K562 (cell line): ENCODE results near the gene BOLA1. TPM values are rescaled to one million over a fixed set of nuclear protein-coding genes. Genes with fewer than 3 reads are reported as not detected.

Experiments
- ADNP ChIP-seq: fragments of 200-800 bp; sonication (Bioruptor generic); IDR thresholded peaks from 2 replicates; pipeline ENCODE4 v1.6.1; 2016; ENCODE audit warnings: missing genetic modification characterization, missing compliant biosample characterization
- BCLAF1 ChIP-seq, 2 experiments: fragments of 450-650 bp in 1 of 2; IDR thresholded peaks; 2 replicates each; pipeline ENCODE4 v1.6.1; 2011 to 2017; ENCODE audit warnings: low read depth in 2 of 2, antibody characterized with exemption in 1 of 2, borderline replicate concordance in 1 of 2, low read length in 1 of 2, mild to moderate bottlenecking in 1 of 2, mixed read lengths in 1 of 2; ENCODE audit not compliant: control insufficient read depth in 1 of 2
- CCNT2 ChIP-seq: IDR thresholded peaks from 2 replicates; pipeline ENCODE4 v1.6.1; 2011; ENCODE audit warnings: borderline replicate concordance, low read depth, mild to moderate bottlenecking, moderate library complexity, mixed read lengths, low read length; ENCODE audit not compliant: insufficient read length; ENCODE audit errors: extremely low read depth
- EGR1 ChIP-seq: fragments of 450-650 bp; conservative IDR thresholded peaks from 2 replicates; pipeline ENCODE4 v1.6.1; 2017; ENCODE audit warnings: mild to moderate bottlenecking
- EP400 ChIP-seq: fragments of 450-650 bp; IDR thresholded peaks from 2 replicates; pipeline ENCODE4 v1.6.1; 2017; ENCODE audit warnings: antibody characterized with exemption, mild to moderate bottlenecking, moderate library complexity
- GATAD2A ChIP-seq: fragments of 450-650 bp; IDR thresholded peaks from 2 replicates; pipeline ENCODE4 v1.6.1; 2017
- KLF13 ChIP-seq: fragments of 450-650 bp; IDR thresholded peaks from 2 replicates; pipeline ENCODE4 v1.6.1; 2016; ENCODE audit warnings: missing genetic modification characterization, low read depth, mild to moderate bottlenecking, missing compliant biosample characterization, moderate library complexity, borderline replicate concordance
- RAD21 ChIP-seq, 2 experiments: fragments of 250-450 bp in 1 of 2; fragments of 450-650 bp in 1 of 2; sonication (Bioruptor Pico) in 1 of 2; formaldehyde crosslinking in 1 of 2; IDR thresholded peaks in 1 of 2; conservative IDR thresholded peaks in 1 of 2; 2 replicates each; pipeline versions ENCODE4 v1.4.0 to v1.8.0; 2020 to 2022; ENCODE audit warnings: mild to moderate bottlenecking in 2 of 2, moderate library complexity in 1 of 2
- SMARCE1 ChIP-seq: fragments of 450-650 bp; IDR thresholded peaks from 2 replicates; pipeline ENCODE4 v1.7.1; 2016; ENCODE audit warnings: mild to moderate bottlenecking
- SNRNP70 ChIP-seq: fragments of 200-400 bp; formaldehyde crosslinking; optimal IDR thresholded peaks from 2 replicates; pipeline ENCODE3; 2017; ENCODE audit warnings: low read depth, low read length
- SRSF3 ChIP-seq: fragments of 200-400 bp; formaldehyde crosslinking; IDR thresholded peaks from 2 replicates; pipeline ENCODE4 v1.6.1; 2016; ENCODE audit warnings: mild to moderate bottlenecking, low read length, moderate library complexity; ENCODE audit not compliant: insufficient read depth
- THRAP3 ChIP-seq: fragments of 450-650 bp; IDR thresholded peaks from 2 replicates; pipeline ENCODE4 v1.6.1; 2016; ENCODE audit warnings: mild to moderate bottlenecking, inconsistent platforms, borderline replicate concordance
- TRIM24 ChIP-seq, 2 experiments: fragments of 450-650 bp; IDR thresholded peaks; 2 replicates each; pipeline ENCODE4 v1.6.1; 2016
- TRIM28 ChIP-seq: fragments of 450-650 bp; IDR thresholded peaks from 2 replicates; pipeline ENCODE4 v1.6.1; 2017
- polyA plus RNA-seq, 8 experiments: library from polyadenylated mRNA; depleted of rRNA in 4 of 8; stranded (reverse) in 5 of 8; unstranded in 3 of 8; fragments of >200 nt; fragmentation: Nextera tagmentation in 2 of 8; fragmentation: Illumina TruSeq in 1 of 8; extraction: Ambion mirVana in 2 of 8; extraction: Trizol in 1 of 8; gene quantifications; 2 replicates each; pipeline versions ENCODE4 v1.2.1 to v1.2.3, GENCODE V29; 2011 to 2014; ENCODE audit warnings: inconsistent platforms in 1 of 8, missing spikeins in 1 of 8
- total RNA-seq, 7 experiments: library from RNA; depleted of rRNA in 6 of 7; stranded (reverse); fragments of >200 nt in 6 of 7; fragmentation: Illumina TruSeq in 2 of 7; extraction: Trizol in 2 of 7; gene quantifications; 2 replicates each; pipeline versions ENCODE4 v1.2.1 to v1.2.3, GENCODE V29; 2011 to 2021; ENCODE audit warnings: low replicate concordance in 1 of 7
- TF ChIP-seq, protein P1 (sequence below): fragments of 450-650 bp; IDR thresholded peaks from 2 replicates; pipeline ENCODE4 v1.6.1; 2017; ENCODE audit warnings: antibody characterized with exemption, mild to moderate bottlenecking
- TF ChIP-seq, protein P2 (sequence below): fragments of 250-450 bp; sonication (Bioruptor Pico); IDR thresholded peaks from 2 replicates; pipeline ENCODE4 v1.5.0; 2021; ENCODE audit warnings: mild to moderate bottlenecking, borderline replicate concordance

The BOLA1 gene
- total and polyA plus RNA-seq, 9 of the 15 experiments (the other 6 are each of a cell fraction or from before 2014, with no cell fraction given): 0.18 to 1.2 (median 0.40) TPM; not detected in 2

- TF ChIP-seq, protein P1, sequence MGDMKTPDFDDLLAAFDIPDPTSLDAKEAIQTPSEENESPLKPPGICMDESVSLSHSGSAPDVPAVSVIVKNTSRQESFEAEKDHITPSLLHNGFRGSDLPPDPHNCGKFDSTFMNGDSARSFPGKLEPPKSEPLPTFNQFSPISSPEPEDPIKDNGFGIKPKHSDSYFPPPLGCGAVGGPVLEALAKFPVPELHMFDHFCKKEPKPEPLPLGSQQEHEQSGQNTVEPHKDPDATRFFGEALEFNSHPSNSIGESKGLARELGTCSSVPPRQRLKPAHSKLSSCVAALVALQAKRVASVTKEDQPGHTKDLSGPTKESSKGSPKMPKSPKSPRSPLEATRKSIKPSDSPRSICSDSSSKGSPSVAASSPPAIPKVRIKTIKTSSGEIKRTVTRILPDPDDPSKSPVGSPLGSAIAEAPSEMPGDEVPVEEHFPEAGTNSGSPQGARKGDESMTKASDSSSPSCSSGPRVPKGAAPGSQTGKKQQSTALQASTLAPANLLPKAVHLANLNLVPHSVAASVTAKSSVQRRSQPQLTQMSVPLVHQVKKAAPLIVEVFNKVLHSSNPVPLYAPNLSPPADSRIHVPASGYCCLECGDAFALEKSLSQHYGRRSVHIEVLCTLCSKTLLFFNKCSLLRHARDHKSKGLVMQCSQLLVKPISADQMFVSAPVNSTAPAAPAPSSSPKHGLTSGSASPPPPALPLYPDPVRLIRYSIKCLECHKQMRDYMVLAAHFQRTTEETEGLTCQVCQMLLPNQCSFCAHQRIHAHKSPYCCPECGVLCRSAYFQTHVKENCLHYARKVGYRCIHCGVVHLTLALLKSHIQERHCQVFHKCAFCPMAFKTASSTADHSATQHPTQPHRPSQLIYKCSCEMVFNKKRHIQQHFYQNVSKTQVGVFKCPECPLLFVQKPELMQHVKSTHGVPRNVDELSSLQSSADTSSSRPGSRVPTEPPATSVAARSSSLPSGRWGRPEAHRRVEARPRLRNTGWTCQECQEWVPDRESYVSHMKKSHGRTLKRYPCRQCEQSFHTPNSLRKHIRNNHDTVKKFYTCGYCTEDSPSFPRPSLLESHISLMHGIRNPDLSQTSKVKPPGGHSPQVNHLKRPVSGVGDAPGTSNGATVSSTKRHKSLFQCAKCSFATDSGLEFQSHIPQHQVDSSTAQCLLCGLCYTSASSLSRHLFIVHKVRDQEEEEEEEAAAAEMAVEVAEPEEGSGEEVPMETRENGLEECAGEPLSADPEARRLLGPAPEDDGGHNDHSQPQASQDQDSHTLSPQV: 0 out of 2 replicates have a peak, but pooled peaks have one; percentile 30
- no peak for TF ChIP-seq SRSF3
- TF ChIP-seq EGR1: no peak
- no peak for TF ChIP-seq TRIM24 (IDR thresholded peaks at IDR 0.05)
- no peak for TF ChIP-seq SMARCE1
- no peak for TF ChIP-seq KLF13
- TF ChIP-seq SNRNP70: peak; percentile 63
- TF ChIP-seq EP400: peak; percentile 55
- TF ChIP-seq BCLAF1 (IDR thresholded peaks at IDR 0.05; ENCODE audit: borderline replicate concordance in 1 of 2, control insufficient read depth in 1 of 2, low read depth in 2 of 2, low read length in 1 of 2): peak; percentile 75 to 94; a peak in 3 of 4 replicates
- peak; percentile 26; the same call in 1 of the 2 replicates for TF ChIP-seq TRIM28
- peak in 1 of 2 experiments; percentile 25; a peak in 1 of 4 replicates for TF ChIP-seq RAD21 (CRISPR knock-in tag; conservative IDR thresholded peaks at IDR 0.05 in 1 of 2, IDR thresholded peaks at IDR 0.05 in 1 of 2)
- TF ChIP-seq ADNP: no peak
- TF ChIP-seq THRAP3: 0 out of 2 replicates have a peak, but pooled peaks have one; percentile 30
- TF ChIP-seq, protein P2, sequence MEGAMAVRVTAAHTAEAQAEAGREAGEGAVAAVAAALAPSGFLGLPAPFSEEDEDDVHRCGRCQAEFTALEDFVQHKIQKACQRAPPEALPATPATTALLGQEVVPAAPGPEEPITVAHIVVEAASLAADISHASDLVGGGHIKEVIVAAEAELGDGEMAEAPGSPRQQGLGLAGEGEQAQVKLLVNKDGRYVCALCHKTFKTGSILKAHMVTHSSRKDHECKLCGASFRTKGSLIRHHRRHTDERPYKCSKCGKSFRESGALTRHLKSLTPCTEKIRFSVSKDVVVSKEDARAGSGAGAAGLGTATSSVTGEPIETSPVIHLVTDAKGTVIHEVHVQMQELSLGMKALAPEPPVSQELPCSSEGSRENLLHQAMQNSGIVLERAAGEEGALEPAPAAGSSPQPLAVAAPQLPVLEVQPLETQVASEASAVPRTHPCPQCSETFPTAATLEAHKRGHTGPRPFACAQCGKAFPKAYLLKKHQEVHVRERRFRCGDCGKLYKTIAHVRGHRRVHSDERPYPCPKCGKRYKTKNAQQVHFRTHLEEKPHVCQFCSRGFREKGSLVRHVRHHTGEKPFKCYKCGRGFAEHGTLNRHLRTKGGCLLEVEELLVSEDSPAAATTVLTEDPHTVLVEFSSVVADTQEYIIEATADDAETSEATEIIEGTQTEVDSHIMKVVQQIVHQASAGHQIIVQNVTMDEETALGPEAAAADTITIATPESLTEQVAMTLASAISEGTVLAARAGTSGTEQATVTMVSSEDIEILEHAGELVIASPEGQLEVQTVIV (CRISPR knock-in tag): no peak
- 0 out of 2 replicates have a peak, but pooled peaks have one; percentile 55 for TF ChIP-seq GATAD2A
- TF ChIP-seq CCNT2: peak; percentile 74
These were observed 12.8 kb upstream of the BOLA1 start (continued) for GRCh38 chr1:149886396-149887195.
